CD4-positive, alpha-beta T cell treated with Interleukin-17A for 4 hours (primary cell): ENCODE data around the gene SLC41A1.
A peak's percentile ranks its signal among the peaks of the same experiment; 100 is the strongest.
"Not testable (repeated sequence)": the region's sequence is repeated elsewhere in the genome, so short reads cannot be mapped to it uniquely, and the experiment has no call there.

Source experiments
- DNase-seq: peaks from one replicate; pipeline ENCODE4 v3.0.0-alpha.2; 2020; ENCODE audit warnings: mixed read lengths

The SLC41A1 gene

DNA sequence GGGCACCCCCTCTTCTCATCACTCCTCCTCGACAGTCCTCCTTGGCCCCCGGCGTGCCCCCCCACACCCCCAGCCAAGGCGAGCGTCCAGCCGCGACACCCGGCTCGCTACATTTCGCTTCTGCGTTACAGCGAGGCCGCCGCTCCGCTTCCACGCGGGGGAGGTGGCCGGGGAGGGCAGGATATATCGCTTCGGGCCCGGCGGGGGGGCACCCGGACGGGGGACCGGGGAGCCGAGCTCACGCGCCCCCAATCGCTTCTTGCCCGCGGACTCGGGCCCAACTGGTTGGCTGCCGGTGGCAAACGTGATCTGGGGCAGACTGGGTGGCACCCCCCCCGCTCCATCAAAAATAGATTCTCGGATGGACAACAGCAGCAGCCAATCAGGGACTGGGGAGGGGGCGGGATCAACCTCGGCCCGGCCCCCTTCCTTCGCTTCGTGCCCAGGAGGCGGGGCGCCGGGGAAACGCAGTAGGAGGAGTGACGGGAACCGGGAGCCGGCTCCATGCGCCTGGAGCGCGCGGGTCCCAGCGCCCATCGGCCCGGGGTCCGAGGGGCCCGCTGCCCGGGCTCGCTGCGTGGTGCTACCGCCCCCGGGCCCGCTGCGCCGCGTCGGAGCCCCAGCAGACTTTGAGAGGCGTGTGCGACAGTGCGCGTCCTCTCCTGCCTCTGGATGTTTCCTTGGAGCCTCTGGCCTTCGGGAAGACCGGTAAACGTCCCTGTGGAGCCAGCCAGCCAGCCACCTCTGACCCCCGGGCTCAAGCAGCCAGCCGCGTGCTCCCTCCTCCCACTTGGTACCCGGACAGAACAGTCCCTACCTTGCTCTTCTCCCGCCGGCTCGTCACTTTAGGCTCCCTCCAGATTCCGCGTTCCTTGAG lies at the start of gene SLC41A1:
Gene SLC41A1 (minus strand): TSS at position 321 of the 877 bp plus-strand sequence. CDS start 2,757 bp downstream, outside the sequence.
- peak; percentile 94 for DNase-seq

DNA sequence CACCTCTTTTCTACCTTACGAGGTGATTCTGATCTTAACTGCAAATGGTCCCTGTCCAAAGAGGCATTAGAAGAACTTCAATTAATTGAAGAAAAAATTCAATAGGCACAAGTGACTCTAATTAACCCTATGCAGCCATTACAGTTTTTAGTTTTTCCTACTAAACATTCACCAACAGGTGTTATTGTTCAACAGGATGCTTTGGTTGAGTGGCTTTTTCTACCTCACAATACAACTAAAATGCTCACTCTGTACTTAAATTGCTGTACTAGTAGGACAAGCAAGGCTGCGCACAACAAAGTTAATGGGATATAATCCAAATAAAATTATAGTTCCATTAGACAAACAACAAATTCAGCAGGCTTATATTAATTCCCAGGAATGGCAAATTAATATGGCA lies 48.5 kb upstream of the SLC41A1 start:
- DNase-seq, result no peak

DNA sequence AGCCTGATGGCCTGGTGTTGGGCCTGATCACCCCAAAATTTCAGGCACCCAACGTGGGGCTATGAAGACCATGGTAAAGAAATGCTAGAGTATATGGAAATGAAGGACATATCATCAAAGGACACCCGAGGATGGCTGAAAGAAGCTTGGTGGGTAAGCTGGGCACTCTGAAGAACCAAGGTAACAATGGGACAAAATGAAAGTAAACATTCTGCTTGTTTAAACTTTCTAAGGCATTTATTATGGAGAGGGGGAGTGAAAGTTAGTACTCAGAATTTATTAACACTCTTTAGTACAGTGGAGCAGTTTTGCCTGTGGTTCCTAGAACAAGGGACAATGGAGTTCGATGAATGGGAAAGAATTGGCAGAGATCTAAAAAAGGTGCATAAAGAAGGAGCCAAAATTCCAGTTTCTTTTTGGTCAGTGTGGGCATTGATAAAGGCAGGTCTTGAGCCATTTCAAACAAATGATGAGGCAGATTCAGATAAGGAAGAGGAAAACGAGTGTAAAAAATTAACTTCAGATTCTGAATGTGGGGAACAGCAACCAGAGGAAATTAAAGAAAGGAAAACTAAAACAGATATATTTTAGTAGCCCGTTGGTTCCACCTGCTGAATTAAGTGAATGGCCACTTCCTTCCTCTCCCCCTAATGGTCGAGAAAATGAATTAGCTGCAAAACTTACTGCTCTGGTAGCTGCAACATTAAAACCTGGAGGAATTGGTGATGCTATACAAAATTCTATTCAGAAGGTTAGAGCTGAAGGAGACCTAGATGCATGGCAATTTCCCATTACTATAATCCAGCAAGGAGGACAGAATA lies 45.4 kb upstream of the SLC41A1 start:
- DNase-seq, result no peak

DNA sequence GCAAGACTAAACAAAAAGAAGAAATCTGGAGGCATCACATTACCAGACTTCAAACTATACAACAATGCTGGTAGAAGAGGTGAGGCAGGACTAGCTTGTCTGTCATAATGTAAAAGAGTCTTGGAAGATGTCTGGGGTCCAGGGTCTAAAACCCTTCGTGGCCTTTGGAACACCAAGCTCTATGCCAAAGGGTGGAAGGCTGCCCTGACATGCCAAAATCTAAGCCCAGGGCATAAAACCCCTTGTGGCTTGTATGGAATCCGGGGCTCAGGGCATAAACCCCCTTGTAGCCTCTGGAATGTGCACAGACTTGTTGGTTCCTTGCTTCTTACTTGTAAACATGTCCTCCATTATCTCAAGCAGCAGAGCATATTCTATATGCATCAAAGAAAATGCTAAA lies 44.5 kb upstream of the SLC41A1 start:
- DNase-seq, result not testable (repeated sequence)

DNA sequence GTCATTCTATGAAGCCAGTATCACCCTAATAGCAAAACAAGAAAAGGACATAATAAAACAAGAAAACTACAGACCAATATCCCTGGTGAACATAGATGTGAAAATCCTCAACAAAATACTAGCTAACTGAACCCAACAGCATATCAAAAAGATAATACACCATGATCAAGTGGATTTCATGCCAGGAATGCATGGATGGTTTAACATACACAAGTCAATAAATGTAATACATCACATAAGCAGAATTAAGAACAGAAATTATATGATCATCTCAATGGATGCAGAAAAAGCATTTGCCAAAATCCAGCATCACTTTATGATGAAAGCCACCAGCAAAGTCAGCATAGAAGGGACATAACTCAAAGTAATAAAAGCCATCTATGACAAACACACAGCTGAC lies 43.4 kb upstream of the SLC41A1 start:
- no peak for DNase-seq

DNA sequence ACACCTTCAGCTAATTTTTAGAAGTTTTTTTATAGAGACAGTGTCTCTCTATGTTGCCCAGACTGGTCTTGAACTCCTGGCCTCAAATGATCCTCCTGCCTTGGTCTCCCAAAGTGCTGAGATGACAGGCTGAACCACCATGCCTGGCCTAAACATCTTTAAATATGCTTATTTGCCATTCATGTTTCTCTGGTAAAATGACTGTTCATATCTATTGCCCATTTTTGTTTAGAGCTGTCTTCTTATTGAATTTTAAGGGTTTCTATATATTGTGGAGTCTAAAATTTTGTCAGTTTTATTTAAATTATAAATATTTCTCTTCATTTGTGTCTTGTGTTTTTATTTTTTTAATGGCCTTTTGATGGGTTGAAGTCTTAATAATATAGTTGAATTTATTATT lies 40.0 kb upstream of the SLC41A1 start:
- no peak for DNase-seq

DNA sequence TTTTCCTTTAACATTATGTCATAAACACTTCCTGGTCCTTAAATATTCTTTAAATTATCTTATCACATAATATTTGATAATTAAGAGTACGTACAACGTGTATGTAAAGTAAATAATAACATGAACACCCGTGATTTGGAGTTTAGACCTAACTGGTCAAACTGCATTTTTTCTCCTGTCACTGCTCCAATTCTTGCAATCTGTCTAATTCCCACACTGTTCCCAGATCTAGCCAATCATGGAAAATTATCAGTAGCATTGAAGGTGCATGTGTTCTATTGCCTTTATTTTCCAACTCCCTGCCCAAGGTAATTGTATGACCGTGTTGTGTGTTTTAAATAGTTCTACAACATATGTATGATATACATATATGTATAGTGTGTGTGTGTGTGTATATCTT lies 39.0 kb upstream of the SLC41A1 start:
- DNase-seq, result no peak

DNA sequence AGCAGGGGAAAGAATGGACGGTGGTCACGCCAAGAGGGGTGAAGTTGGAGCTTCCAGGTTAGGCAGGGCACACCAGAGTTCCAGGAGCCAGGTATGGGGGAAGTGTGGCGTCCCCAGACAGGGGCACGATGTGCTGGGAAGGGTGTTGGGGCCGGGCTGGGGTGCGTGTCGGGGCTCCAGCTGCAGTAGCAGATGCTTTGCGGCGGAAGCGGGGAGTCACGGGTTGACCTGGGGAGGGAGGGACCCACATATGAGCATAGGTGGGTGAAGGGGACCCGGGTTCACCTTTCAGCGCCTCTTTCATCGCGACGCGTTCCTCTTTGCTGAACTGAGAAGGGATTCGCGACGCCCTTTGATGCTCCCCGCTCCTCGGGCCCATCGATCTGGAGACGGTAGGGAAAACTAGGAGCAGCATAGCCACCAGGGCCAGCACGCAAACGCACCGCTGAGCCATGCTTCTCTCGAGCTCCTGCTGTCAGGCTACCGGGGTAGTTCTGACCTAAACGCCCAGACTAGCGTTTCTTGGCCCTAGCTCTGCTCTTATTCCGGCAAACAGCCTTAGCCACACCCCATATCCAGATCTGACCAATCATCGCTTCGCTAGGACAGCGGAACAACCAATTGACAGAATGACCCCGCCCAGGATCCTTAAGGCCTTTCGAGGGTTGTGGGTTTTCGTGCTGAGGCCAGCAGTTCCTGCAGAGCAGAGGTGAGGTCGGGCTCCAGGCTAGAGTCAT lies 36.8 kb upstream of the SLC41A1 start, which contains the start of gene PM20D1:
Gene PM20D1 (minus strand): TSS at position 514 of the 737 bp plus-strand sequence. CDS start 60 bp downstream, at position 454.
- peak; percentile 85 for DNase-seq

DNA sequence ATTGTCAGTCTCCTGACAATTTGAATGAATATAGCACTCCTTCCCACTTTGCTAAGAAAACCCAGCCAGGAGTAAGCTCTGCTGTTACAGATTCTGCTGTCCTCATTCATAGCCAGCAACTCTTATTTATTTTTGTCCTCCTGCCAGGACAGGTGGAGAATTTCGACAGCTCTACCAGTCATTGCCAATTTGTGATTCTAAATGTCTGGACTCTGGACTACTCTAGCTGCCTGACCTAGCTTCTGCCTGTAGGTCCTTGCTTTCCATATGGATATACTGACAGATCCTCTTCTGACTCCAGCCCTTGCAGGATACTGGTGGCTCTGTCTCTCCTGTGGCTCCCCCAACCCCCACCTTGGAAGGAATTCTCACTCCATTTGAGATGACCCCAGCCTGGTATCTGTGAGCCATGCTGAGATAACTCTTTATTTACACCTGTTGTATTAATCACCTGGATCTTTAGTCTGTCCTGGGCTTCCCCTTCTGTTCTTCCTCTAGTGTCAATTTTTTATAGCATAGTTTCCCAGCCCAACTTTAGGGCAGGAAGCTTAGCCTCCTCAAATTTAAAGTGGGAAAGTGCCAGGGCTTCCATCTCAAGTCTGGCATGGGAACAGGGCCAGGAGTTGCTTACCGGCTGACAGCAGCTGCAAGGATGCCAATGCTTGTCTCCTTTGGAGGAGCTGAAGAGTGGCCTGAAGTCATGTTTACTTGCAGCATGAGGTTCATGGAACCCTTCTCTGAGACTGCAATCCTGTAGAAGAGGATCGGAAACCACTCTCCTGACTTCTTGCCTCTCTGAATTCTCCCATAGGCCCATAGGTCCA lies 30.2 kb upstream of the SLC41A1 start:
- no peak for DNase-seq

DNA sequence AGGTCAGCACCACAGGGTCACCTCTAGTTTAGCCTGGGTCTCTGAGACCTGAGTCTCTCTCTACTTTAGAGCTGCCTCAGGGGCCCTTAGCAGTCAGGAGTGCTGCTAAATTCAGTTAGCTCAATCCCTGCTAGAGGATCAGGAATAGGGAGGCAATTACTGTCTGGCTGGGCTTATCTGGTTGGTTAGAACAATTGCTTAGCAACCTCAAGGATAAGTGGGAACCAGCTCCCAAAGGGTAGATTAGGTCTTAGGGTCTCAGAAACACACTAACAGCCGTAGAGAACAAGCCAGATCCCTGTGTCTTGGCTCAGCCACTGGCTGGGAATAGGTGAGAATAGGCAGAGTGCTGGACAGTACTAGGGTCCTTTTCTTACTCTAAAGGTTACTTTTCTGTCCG lies 29.2 kb upstream of the SLC41A1 start:
- no peak for DNase-seq

DNA sequence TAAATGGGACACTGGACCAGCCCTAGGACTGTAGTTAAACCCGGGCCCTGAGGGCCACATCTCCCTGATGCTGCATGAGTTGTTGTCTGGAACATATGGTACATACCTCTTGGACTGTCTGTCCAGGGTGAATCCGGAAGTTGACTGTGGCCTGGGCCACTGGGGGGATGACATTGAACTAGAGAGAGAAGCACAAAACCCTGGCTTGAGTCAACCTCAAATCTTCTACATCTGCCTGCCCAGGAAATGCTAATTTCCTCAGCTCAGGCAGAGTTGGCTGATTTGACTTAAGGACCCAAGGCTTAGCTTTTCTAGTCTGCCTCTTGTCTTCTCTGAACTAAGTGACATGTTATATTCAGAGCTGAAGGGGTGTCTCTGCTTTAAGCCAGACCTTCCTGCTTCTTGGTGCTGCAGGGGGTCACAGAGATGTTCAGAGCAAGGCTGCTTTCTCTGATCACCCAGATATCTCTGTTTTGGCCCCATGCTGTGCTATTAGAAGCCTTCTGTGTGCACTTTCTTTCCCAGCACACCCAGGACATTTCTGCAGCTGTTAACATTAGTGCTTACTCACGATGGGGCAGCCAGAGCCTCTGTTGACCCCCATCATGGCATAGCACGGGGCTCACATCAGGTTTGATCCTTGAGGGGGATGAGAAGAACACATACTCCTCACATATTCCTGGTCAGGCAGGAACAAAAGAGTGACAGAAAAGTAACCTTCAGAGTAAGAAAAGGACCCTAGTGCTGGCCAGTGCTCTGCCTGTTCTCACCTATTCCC lies 27.3 kb upstream of the SLC41A1 start:
- DNase-seq, result no peak

DNA sequence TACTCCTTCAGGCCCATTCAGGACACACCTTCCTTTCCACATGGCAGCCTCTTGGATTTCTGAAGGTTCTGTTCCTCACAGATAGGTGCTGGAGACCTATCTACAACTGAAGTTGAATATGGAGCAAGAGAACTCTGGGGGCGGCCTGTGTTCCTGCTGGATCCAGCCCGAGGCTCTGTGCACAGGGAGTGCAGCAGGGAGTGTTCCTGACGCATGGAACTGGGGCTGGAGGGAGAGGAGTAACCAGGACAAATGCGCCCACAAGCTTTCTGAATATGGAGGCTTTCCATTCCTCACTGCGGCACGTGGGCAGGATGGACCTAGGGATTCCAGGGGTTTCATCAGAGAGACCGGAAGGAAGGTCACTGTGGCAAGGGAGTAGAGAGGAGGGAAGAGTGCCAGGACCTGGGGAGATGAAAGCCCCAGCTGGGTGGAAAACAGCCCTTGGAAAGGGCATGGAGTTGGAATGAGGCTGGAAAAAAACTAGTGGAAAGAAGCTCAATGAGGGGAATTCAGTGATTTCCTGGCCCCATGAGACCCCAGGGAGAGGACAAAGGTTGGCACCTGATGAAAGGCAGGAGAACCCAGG lies 24.5 kb upstream of the SLC41A1 start:
- DNase-seq, result no peak

DNA sequence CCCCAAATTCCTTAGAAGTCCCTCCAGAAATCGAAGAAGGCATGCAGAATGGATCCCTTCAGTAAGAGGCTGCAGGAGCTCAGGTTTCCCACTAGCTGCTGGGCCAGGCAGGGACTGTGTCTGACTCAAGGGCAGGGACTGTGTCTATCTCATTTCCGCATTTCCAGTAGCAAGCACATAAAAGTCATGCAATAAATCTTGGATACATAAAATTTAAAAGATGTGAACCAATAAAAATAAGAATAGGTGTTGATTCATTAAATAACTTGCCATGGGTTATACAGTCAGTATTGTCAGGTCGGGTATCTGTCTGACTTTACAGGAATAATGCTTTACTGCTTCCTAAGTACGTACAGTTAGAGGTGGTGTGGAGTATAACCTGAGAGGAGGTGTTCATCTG lies 21.8 kb upstream of the SLC41A1 start:
- no peak for DNase-seq

DNA sequence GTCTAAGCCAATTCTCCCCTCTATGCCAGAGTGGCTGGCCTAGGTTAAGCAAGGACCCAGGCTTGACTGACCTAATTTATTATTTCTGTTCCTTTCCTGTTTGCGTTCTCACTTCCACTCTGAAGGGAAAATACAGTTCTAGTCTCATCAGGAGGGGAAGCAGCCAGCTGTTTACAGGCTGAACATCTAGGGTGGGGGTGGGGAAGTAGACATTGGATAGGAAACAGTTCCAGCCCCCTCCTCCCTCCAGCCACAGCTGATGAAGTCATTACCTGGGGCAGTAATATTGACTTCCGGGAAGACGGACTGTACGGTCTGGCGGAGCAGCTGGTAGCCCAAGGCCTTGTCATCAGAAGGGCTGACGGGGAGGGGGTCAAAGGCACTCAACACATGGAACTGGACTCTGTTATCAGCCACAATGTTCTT lies 19.3 kb upstream of the SLC41A1 start:
- no peak for DNase-seq

DNA sequence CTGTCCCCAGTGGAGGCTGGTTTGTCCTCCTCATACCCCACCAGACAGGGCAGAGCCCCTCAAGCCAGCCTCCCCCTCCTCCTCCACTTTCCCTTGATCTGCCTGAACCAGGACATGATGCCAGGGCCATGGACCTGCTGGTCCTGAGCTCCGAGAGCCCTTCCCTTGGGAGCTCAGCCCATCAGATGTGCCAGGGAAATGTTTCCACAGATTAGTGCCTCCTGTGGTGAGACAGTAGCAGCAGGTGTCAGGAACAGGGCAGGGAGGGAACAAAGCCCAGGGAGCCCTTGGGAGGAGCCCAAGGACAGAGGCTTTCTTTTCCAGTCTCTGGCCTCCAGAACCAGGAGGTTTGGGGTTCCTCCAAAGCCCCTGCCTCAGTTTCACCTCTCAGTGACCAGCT lies 14.6 kb upstream of the SLC41A1 start:
- no peak for DNase-seq

DNA sequence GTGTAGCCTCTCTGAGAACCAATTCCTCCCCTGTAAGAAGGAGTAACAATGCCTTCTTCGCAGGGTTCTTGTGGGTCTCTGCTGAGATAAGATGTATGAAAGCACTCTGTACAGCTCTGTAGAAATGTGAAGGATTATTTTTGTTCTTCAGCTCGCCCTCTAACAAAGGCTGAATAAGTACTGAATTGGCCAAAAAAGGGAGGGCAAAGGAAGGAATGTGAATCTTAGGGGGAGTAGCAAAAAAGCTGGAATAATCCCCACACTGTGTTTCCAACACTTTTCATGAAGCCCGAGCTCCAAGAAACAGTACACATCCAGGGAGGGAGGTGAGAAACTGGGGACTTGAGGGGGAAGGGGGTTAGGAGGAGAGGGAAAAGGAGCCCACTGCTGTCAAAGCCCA lies 14.0 kb upstream of the SLC41A1 start:
- DNase-seq, result no peak

DNA sequence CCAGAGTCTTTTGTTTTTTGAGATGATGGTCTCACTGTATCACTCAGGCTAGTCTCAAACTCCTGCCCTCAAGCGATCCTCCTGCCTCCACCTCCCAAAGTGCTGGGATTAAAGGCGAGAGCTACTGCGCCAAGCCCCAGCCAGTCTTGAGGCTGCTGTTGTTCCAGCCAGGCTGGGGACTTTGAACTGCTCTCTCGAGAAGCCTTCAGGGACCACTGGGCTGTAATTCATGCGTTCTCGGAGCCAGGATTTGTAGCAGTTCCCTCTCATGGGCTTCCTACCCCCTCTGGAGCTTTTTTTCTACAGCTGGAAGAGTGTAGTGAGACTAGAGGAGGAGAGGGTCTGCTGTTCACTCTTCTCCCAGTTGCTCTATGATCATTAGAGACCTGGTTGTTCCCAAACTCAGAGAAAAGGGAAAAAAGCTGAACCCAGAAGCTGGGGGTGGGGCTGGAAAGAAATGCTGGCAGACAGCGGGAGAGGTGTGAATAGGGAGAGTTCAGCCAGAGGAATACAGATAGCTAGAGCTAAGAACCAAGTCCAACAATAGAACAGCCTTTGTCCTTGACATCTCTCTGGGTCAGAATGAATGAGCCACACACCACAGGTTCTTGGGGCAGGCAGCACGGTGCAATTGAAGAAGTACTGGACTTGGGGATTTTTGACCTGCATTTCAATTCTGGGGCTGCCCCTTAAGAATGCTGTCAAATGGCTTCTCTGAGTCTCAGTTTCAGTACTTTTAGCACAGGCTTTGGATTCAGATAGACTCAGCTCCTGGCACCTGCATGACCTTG lies 13.2 kb upstream of the SLC41A1 start:
- no peak for DNase-seq

DNA sequence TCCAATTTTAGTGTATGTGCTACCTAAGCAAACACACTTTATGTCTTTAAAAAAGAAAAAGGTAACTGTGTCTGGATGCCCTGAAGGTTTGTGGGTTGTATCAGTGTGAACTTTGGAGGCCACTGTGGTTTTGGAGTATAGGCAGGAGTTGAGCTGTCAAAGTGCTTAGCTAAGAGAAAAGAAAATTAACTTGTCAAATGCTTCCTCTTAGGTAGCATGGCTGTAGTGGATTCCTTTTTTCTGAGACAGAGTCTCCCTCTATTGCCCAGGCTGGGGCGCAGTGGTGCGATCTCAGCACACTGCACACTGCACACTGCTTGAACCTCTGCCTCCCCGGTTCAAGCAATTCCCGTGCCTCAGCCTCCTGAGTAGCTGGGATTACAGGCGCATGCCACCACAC lies 11.2 kb upstream of the SLC41A1 start:
- no peak for DNase-seq

DNA sequence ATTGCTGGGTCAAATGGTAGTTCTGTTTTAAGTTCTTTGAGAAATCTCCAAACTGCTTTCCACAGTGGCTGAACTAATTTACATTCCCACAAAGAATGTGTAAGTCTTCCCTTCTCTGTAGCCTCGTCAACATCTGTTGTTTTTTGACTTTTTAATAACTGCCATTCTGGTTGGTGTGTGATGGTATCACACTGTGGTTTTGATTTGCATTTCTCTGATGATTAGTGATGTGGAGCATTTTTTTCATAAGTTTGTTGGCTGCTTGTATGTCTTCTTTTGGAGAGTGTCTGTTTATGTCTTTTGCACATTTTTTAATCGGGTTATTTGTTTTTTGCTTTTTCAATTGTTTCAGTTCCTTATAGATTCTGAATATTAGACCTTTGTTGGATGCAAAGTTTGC lies 10.3 kb upstream of the SLC41A1 start:
- not testable (repeated sequence) for DNase-seq

DNA sequence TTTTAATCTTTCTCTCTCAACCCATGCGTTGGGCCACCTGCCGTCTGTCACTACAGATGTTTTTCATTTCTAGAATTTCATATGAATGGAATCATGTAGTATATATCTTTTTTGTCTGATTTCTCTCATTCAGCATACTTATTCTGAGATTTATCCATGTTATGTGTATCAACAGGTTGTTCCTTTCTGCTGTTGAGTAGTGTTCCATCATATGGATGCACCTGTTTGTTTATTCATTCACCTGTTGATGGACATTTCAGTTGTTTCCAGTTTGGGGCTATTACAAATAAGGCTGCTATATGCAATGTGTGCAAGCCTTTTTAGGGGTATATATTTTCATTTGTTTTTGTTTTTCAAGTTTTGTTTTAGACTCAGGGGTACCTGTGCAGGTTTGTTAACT lies 9.4 kb upstream of the SLC41A1 start:
- DNase-seq, result no peak
